Endodermal cell (in vitro differentiated cells): Measurements from ENCODE around the gene ZRANB3. TPM values are rescaled to one million over a fixed set of nuclear protein-coding genes. Genes with fewer than 3 reads are reported as not detected.

ENCODE experiments used
- DNase-seq: peaks from one replicate; pipeline ENCODE4 v3.0.0-alpha.2; 2017
- H3K27ac ChIP-seq: 2 replicates; pipeline ENCODE4 v1.5.1; 2013; ENCODE audit warnings: mild to moderate bottlenecking, low read depth, low read length, moderate library complexity
- H3K27me3 ChIP-seq: 2 replicates; pipeline ENCODE4 v1.6.1; 2013; ENCODE audit warnings: mild to moderate bottlenecking, low read length, moderate library complexity; ENCODE audit not compliant: insufficient read depth, control insufficient read depth, poor library complexity, severe bottlenecking
- H3K36me3 ChIP-seq: 2 replicates; pipeline ENCODE4 v1.7.0; 2013; ENCODE audit warnings: mild to moderate bottlenecking, low read length, moderate library complexity; ENCODE audit not compliant: control insufficient read depth, insufficient read depth
- H3K4me1 ChIP-seq: one replicate; pipeline ENCODE4 v1.7.0; 2013; ENCODE audit warnings: low read length; ENCODE audit not compliant: control insufficient read depth, insufficient read depth
- H3K4me3 ChIP-seq: 2 replicates; pipeline ENCODE4 v1.5.1; 2013; ENCODE audit warnings: mild to moderate bottlenecking, low read length, moderate library complexity
- H3K9ac ChIP-seq: 2 replicates; pipeline ENCODE4 v1.6.1; 2013; ENCODE audit warnings: mild to moderate bottlenecking, low read length, moderate library complexity; ENCODE audit not compliant: poor library complexity, severe bottlenecking; ENCODE audit errors: extremely low read depth
- H3K9me3 ChIP-seq: 2 replicates; pipeline ENCODE4 v1.6.1; 2013; ENCODE audit warnings: mild to moderate bottlenecking, low read length, moderate library complexity; ENCODE audit not compliant: control insufficient read depth
- H3K27ac Mint-ChIP-seq: 2 replicates; pipeline ENCODE4 v1.8.0; 2020; ENCODE audit warnings: mixed read lengths
- H3K27me3 Mint-ChIP-seq: 2 replicates; pipeline ENCODE4 v1.8.0; 2021; ENCODE audit warnings: mild to moderate bottlenecking, mixed read lengths; ENCODE audit not compliant: insufficient read depth
- H3K36me3 Mint-ChIP-seq: 2 replicates; pipeline ENCODE4 v1.8.0; 2020; ENCODE audit warnings: low read depth, mixed read lengths
- H3K4me1 Mint-ChIP-seq: 2 replicates; pipeline ENCODE4 v1.8.0; 2020; ENCODE audit warnings: mixed read lengths
- H3K4me3 Mint-ChIP-seq: 2 replicates; pipeline ENCODE4 v1.8.0; 2020; ENCODE audit warnings: mild to moderate bottlenecking, moderate library complexity, mixed read lengths
- H3K9me3 Mint-ChIP-seq: 2 replicates; pipeline ENCODE4 v1.8.0; 2020; ENCODE audit warnings: mild to moderate bottlenecking, mixed read lengths
- CTCF ChIP-seq: fragments of 200-600 bp; sonication (generic); conservative IDR thresholded peaks from 2 replicates; pipeline ENCODE4 v1.5.0; 2021; ENCODE audit warnings: antibody characterized with exemption, mild to moderate bottlenecking
- WGBS, 2 experiments: methylation state at CpG; one replicate each; pipeline versions ENCODE4 v1.1.5 to v1.1.7; 2013; ENCODE audit warnings: missing lambda C conversion rate in 2 of 2, mixed read lengths in 1 of 2; ENCODE audit not compliant: insufficient coverage in 1 of 2, insufficient read length in 1 of 2; 5-methylcytosine and 5-hydroxymethylcytosine counted together
- total RNA-seq, 2 donors: library from RNA; stranded (reverse); fragmentation: NEBNext Ultra II Directional in 1 of 2; extraction: Animal tissue kit (Norgen Biotek cat#: 25700) in 1 of 2; gene quantifications; 2 replicates in 1 of 2; 3 replicates in 1 of 2; pipeline ENCODE4 v1.2.1, GENCODE V29; 2021

The ZRANB3 gene
- total RNA-seq, 2 donors from 2014 or later = 17.2 to 20.7 TPM

GRCh38 chr2:135311268-135311667 lies 219.8 kb downstream of the ZRANB3 start:
- H3K9me3 ChIP-seq = no peaks in the 10 kb centered on the region
- no peak for DNase-seq
- H3K27ac ChIP-seq = no peak overlapping the region
- WGBS, 2 experiments = 92 to 100% methylated on average over 1 to 3 of the region's 3 CpGs
- Mint-ChIP-seq H3K4me3 (no peak overlapping the region), H3K36me3 (peaks cover 6% of the 10 kb centered on the region), H3K27me3 (no peaks in the 10 kb centered on the region), H3K9me3 (peaks cover 4% of the 10 kb centered on the region), H3K4me1 (no peaks in the 10 kb centered on the region), H3K27ac (no peak overlapping the region)
- no peaks in the 10 kb centered on the region for H3K4me1 ChIP-seq
- H3K9ac ChIP-seq = no peak overlapping the region
- no peaks in the 10 kb centered on the region for H3K36me3 ChIP-seq
- TF ChIP-seq CTCF = no peak
- H3K27me3 ChIP-seq = no peaks in the 10 kb centered on the region
- no peak overlapping the region for H3K4me3 ChIP-seq

- H3K9me3 ChIP-seq = peaks cover 13% of the 10 kb centered on the region
- H3K27me3 Mint-ChIP-seq = no peaks in the 10 kb centered on the region
- H3K9me3 Mint-ChIP-seq = peaks cover 20% of the 10 kb centered on the region
- no peaks in the 10 kb centered on the region for H3K36me3 ChIP-seq
- no peaks in the 10 kb centered on the region for H3K4me1 Mint-ChIP-seq
- TF ChIP-seq CTCF = no peak
- no peak overlapping the region for H3K27ac Mint-ChIP-seq
- no peak overlapping the region for H3K27ac ChIP-seq
- H3K27me3 ChIP-seq = no peaks in the 10 kb centered on the region
- peaks cover 10% of the 10 kb centered on the region for H3K36me3 Mint-ChIP-seq
- H3K4me3 Mint-ChIP-seq = no peak overlapping the region
- 89 to 96% methylated on average over 3 to 4 of the region's 4 CpGs for WGBS, 2 experiments
- H3K4me3 ChIP-seq = no peak overlapping the region
- H3K4me1 ChIP-seq = no peaks in the 10 kb centered on the region
- H3K9ac ChIP-seq = no peak overlapping the region
- DNase-seq = no peak
Measured at GRCh38 chr2:135304694-135305093, 226.3 kb downstream of the ZRANB3 start.

GRCh38 chr2:135299658-135300244 lies 231.3 kb downstream of the ZRANB3 start:
- no peaks in the 10 kb centered on the region for H3K4me1 Mint-ChIP-seq
- TF ChIP-seq CTCF = no peak

More at GRCh38 chr2:135299658-135300244, 231.3 kb downstream of the ZRANB3 start:
- Mint-ChIP-seq H3K27me3 (peaks cover 2% of the 10 kb centered on the region), H3K4me3 (no peak overlapping the region), H3K9me3 (peaks cover 42% of the 10 kb centered on the region), H3K27ac (no peak overlapping the region), H3K36me3 (peaks cover 30% of the 10 kb centered on the region)
- Histone ChIP-seq H3K27me3 (no peaks in the 10 kb centered on the region), H3K4me3 (no peak overlapping the region), H3K27ac (no peak overlapping the region), H3K4me1 (no peaks in the 10 kb centered on the region), H3K9ac (no peak overlapping the region), H3K9me3 (peaks cover 24% of the 10 kb centered on the region), H3K36me3 (peaks cover 10% of the 10 kb centered on the region)
- WGBS, 2 experiments = 100% methylated on average over 1 of the region's 1 CpG; no CpG with 5 or more reads in 1 of the 2 experiments
- no peak for DNase-seq
